ENCODE data around the gene NPIPA1. TPM values are rescaled to one million over a fixed set of nuclear protein-coding genes. Genes with fewer than 3 reads are reported as not detected.
A peak's percentile ranks its signal among the peaks of the same experiment; 100 is the strongest.

The NPIPA1 gene
- total and polyA plus RNA-seq, 2 of the 13 experiments (the other 11 are each of a cell fraction or from before 2014, with no cell fraction given): 75.9 to 183 TPM

DNA sequence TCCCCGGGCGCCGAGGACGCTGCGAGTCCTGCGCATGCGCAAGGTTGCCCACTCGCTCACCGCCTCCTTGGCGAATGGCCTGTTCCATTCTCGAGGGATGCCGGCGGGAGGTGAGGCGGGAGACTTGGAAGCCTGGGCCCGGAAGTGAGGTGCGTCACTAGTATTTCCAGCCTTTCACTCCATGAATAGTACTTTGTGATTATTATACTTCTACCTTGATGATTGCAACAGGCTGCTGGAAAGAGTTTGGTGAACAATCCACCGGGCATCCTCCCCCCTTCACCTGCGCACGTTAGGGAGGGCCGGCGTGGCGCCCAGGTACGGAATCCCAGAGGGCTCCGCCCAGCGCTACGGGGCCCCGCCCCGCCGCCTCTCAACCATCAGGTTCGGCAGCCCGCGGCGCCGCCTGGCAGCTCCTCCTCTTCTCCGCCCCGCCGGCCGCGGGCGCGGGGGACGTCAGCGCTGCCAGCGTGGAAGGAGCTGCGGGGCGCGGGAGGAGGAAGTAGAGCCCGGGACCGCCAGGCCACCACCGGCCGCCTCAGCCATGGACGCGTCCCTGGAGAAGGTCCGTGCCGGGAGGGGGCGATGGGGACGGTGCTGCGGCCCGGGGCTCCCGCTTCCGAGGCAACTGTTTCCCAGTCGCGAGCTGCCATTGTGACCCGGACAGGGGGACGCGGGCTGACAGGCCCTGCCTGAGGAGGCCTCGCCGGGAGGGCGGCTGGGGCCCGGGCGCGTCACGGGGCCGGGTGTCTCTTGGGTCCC lies 37.6 kb downstream of the NPIPA1 start, which contains the start of gene PDXDC1 (continued):
- TF ChIP-seq ARID5B (CRISPR knock-in tag; IDR thresholded peaks at IDR 0.05) (peak; percentile 79; the same call in 1 of the 2 replicates), PRDM4 (CRISPR knock-in tag; IDR thresholded peaks at IDR 0.05; ENCODE audit: borderline replicate concordance) (0 out of 2 replicates have a peak, but pooled peaks have one; percentile 41), ZNF235 (CRISPR knock-in tag; IDR thresholded peaks at IDR 0.05; ENCODE audit: borderline replicate concordance) (peak; percentile 74; the same call in 1 of the 2 replicates), DR1 (CRISPR knock-in tag; IDR thresholded peaks at IDR 0.05) (peak; percentile 82), YY1 (IDR thresholded peaks at IDR 0.05; ENCODE audit: insufficient read depth, insufficient replicate concordance, low read depth, low read length) (peak; percentile 54), ZNF543 (CRISPR knock-in tag; IDR thresholded peaks at IDR 0.05) (peak; percentile 72; the same call in 1 of the 2 replicates), ATF6 (CRISPR knock-in tag; conservative IDR thresholded peaks at IDR 0.05) (peak; percentile 89; the same call in 1 of the 2 replicates), GLI4 (CRISPR knock-in tag; IDR thresholded peaks at IDR 0.05; ENCODE audit: borderline replicate concordance) (peak; percentile 69; the same call in 1 of the 2 replicates), ZEB1 (IDR thresholded peaks at IDR 0.05; ENCODE audit: insufficient replicate concordance, low read depth) (peak; percentile 94), ZFP36L1 (CRISPR knock-in tag; IDR thresholded peaks at IDR 0.05) (peak; percentile 56), ARNTL (CRISPR knock-in tag; IDR thresholded peaks at IDR 0.05) (peak; percentile 70), MIER3 (CRISPR knock-in tag; IDR thresholded peaks at IDR 0.05; ENCODE audit: borderline replicate concordance) (0 out of 2 replicates have a peak, but pooled peaks have one; percentile 56), ZNF773 (CRISPR knock-in tag; IDR thresholded peaks at IDR 0.05; ENCODE audit: borderline replicate concordance) (peak; percentile 73; the same call in 1 of the 2 replicates), ZSCAN30 (CRISPR knock-in tag; IDR thresholded peaks at IDR 0.05) (peak; percentile 95; the same call in 1 of the 2 replicates)
- TF ChIP-seq, protein P1, sequence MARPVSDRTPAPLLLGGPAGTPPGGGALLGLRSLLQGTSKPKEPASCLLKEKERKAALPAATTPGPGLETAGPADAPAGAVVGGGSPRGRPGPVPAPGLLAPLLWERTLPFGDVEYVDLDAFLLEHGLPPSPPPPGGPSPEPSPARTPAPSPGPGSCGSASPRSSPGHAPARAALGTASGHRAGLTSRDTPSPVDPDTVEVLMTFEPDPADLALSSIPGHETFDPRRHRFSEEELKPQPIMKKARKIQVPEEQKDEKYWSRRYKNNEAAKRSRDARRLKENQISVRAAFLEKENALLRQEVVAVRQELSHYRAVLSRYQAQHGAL (CRISPR knock-in tag; IDR thresholded peaks at IDR 0.05; ENCODE audit: not compliant biosample characterization): peak; percentile 2
- TF ChIP-seq, protein P2, sequence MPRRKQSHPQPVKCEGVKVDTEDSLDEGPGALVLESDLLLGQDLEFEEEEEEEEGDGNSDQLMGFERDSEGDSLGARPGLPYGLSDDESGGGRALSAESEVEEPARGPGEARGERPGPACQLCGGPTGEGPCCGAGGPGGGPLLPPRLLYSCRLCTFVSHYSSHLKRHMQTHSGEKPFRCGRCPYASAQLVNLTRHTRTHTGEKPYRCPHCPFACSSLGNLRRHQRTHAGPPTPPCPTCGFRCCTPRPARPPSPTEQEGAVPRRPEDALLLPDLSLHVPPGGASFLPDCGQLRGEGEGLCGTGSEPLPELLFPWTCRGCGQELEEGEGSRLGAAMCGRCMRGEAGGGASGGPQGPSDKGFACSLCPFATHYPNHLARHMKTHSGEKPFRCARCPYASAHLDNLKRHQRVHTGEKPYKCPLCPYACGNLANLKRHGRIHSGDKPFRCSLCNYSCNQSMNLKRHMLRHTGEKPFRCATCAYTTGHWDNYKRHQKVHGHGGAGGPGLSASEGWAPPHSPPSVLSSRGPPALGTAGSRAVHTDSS (CRISPR knock-in tag; conservative IDR thresholded peaks at IDR 0.05): peak; percentile 6; the same call in 1 of the 2 replicates
